HEK293 (cell line): ENCODE data around the gene FOXP1.

Experiments
- CTCF ChIA-PET: fragments of 350-600 bp; formaldehyde crosslinking; extraction: SDS; loops from one replicate; lab custom pipeline; 2021; ENCODE audit warnings: antibody characterized with exemption; lab: Yijun Ruan, JAX
- POLR2A ChIA-PET: fragments of 300-600 bp; formaldehyde crosslinking; extraction: SDS; loops from one replicate; lab custom pipeline; 2020; ENCODE audit warnings: antibody characterized with exemption, inconsistent platforms; lab: Yijun Ruan, JAX
- H3K27ac ChIP-seq: fragments of 200-500 bp; sonication (Bioruptor generic); 2 replicates; pipeline ENCODE4 v1.5.1; 2014; ENCODE audit warnings: low read depth, low read length, control low read depth, inconsistent platforms; ENCODE audit errors: extremely low read depth
- H3K36me3 ChIP-seq, 2 experiments: fragments of 200-500 bp in 1 of 2; sonication (Bioruptor generic) in 1 of 2; 1 replicate in 1 of 2; 2 replicates in 1 of 2; pipeline ENCODE4 v1.5.1; 2014 to 2017; ENCODE audit warnings: inconsistent platforms in 2 of 2, low read length in 2 of 2; ENCODE audit not compliant: control insufficient read depth in 2 of 2, insufficient read depth in 1 of 2
- H3K4me1 ChIP-seq: fragments of 200-500 bp; sonication (Bioruptor generic); 2 replicates; pipeline ENCODE4 v1.5.1; 2014; ENCODE audit warnings: mild to moderate bottlenecking, low read length, inconsistent platforms; ENCODE audit not compliant: control insufficient read depth, insufficient read depth
- H3K4me3 ChIP-seq: 2 replicates; pipeline ENCODE4 v1.5.1; 2011; ENCODE audit warnings: low read depth, mild to moderate bottlenecking, control low read depth, low read length, moderate library complexity
- H3K9me3 ChIP-seq: fragments of 200-500 bp; sonication (Bioruptor generic); 2 replicates; pipeline ENCODE4 v1.5.1; 2014; ENCODE audit warnings: low read depth, low read length, inconsistent platforms; ENCODE audit not compliant: control insufficient read depth, insufficient read depth
- FEZF1 ChIP-seq: fragments of 450-650 bp; formaldehyde crosslinking; IDR thresholded peaks from 2 replicates; pipeline ENCODE4 v1.5.1; 2016; ENCODE audit warnings: missing biosample characterization, missing genetic modification characterization
- GLI2 ChIP-seq: fragments of 450-650 bp; formaldehyde crosslinking; IDR thresholded peaks from 2 replicates; pipeline ENCODE4; 2017; ENCODE audit warnings: missing biosample characterization, missing genetic modification characterization, low read depth, borderline replicate concordance
- GLIS1 ChIP-seq: fragments of 450-650 bp; formaldehyde crosslinking; IDR thresholded peaks from 2 replicates; pipeline ENCODE4 v1.5.1; 2016; ENCODE audit warnings: missing biosample characterization, missing genetic modification characterization
- MYNN ChIP-seq: fragments of 450-650 bp; formaldehyde crosslinking; IDR thresholded peaks from 2 replicates; pipeline ENCODE4 v1.5.1; 2016; ENCODE audit warnings: missing biosample characterization, missing genetic modification characterization, borderline replicate concordance
- PRDM10 ChIP-seq: fragments of 450-650 bp; formaldehyde crosslinking; IDR thresholded peaks from 2 replicates; pipeline ENCODE4 v1.5.1; 2016; ENCODE audit warnings: missing biosample characterization, missing genetic modification characterization
- RBAK ChIP-seq: fragments of 450-650 bp; formaldehyde crosslinking; IDR thresholded peaks from 2 replicates; pipeline ENCODE4 v1.5.1; 2016; ENCODE audit warnings: missing biosample characterization, missing genetic modification characterization
- SCRT1 ChIP-seq: fragments of 450-650 bp; formaldehyde crosslinking; IDR thresholded peaks from 2 replicates; pipeline ENCODE4 v1.5.1; 2016; ENCODE audit warnings: missing biosample characterization, missing genetic modification characterization, borderline replicate concordance
- SCRT2 ChIP-seq: fragments of 450-650 bp; formaldehyde crosslinking; IDR thresholded peaks from 2 replicates; pipeline ENCODE4 v1.5.1; 2016; ENCODE audit warnings: missing biosample characterization, missing genetic modification characterization
- ZBTB21 ChIP-seq: fragments of 450-650 bp; formaldehyde crosslinking; IDR thresholded peaks from 2 replicates; pipeline ENCODE4 v1.5.1; 2017; ENCODE audit warnings: missing biosample characterization, missing genetic modification characterization
- ZBTB44 ChIP-seq: fragments of 450-650 bp; IDR thresholded peaks from 2 replicates; pipeline ENCODE4 v1.5.1; 2018; ENCODE audit warnings: missing biosample characterization, mild to moderate bottlenecking, missing genetic modification characterization
- ZFHX2 ChIP-seq: fragments of 450-650 bp; formaldehyde crosslinking; conservative IDR thresholded peaks from 2 replicates; pipeline ENCODE4 v1.5.1; 2016; ENCODE audit warnings: missing biosample characterization, missing genetic modification characterization
- ZNF114 ChIP-seq: fragments of 450-650 bp; formaldehyde crosslinking; IDR thresholded peaks from 2 replicates; pipeline ENCODE4 v1.5.0; 2017; ENCODE audit warnings: missing biosample characterization, missing genetic modification characterization
- ZNF138 ChIP-seq: fragments of 450-650 bp; formaldehyde crosslinking; IDR thresholded peaks from 2 replicates; pipeline ENCODE4 v1.5.1; 2016; ENCODE audit warnings: missing biosample characterization, missing genetic modification characterization, borderline replicate concordance
- ZNF184 ChIP-seq: fragments of 450-650 bp; IDR thresholded peaks from 2 replicates; pipeline ENCODE4 v1.5.1; 2018; ENCODE audit warnings: missing biosample characterization, mild to moderate bottlenecking, missing genetic modification characterization
- ZNF221 ChIP-seq: fragments of 450-650 bp; formaldehyde crosslinking; IDR thresholded peaks from 2 replicates; pipeline ENCODE4 v1.5.1; 2017; ENCODE audit warnings: missing biosample characterization, missing genetic modification characterization, borderline replicate concordance
- ZNF274 ChIP-seq, 2 experiments: fragments of 200-500 bp in 1 of 2; fragments of 450-650 bp in 1 of 2; sonication (Bioruptor generic) in 1 of 2; formaldehyde crosslinking in 1 of 2; IDR thresholded peaks; 2 replicates each; pipeline versions ENCODE4 v1.5.1 to v1.6.1; 2014 to 2016; ENCODE audit warnings: borderline replicate concordance in 1 of 2, inconsistent platforms in 1 of 2, low read length in 1 of 2, missing biosample characterization in 1 of 2, missing genetic modification characterization in 1 of 2
- ZNF398 ChIP-seq: fragments of 450-650 bp; formaldehyde crosslinking; IDR thresholded peaks from 2 replicates; pipeline ENCODE4 v1.5.1; 2017; ENCODE audit warnings: missing biosample characterization, missing genetic modification characterization
- ZNF48 ChIP-seq: fragments of 450-650 bp; formaldehyde crosslinking; IDR thresholded peaks from 2 replicates; pipeline ENCODE4 v1.5.1; 2016; ENCODE audit warnings: missing biosample characterization, missing genetic modification characterization
- ZNF548 ChIP-seq: fragments of 450-650 bp; formaldehyde crosslinking; IDR thresholded peaks from 2 replicates; pipeline ENCODE4 v1.5.1; 2016; ENCODE audit warnings: missing biosample characterization, missing genetic modification characterization
- ZNF571 ChIP-seq: fragments of 450-650 bp; formaldehyde crosslinking; IDR thresholded peaks from 2 replicates; pipeline ENCODE4 v1.5.0; 2017; ENCODE audit warnings: missing biosample characterization, missing genetic modification characterization
- ZNF626 ChIP-seq: fragments of 450-650 bp; sonication (Bioruptor Pico); formaldehyde crosslinking; IDR thresholded peaks from 2 replicates; pipeline ENCODE4 v1.5.1; 2018; ENCODE audit warnings: missing biosample characterization, missing genetic modification characterization, inconsistent platforms
- ZNF629 ChIP-seq: fragments of 450-650 bp; formaldehyde crosslinking; IDR thresholded peaks from 2 replicates; pipeline ENCODE4 v1.5.1; 2017; ENCODE audit warnings: missing biosample characterization, missing genetic modification characterization

Gene FOXP1

GRCh38 chr3:71428841-71429596, 154.5 kb downstream of the FOXP1 start (continued):
- TF ChIP-seq ZNF571 (tag by site-specific recombination) (no peak), GLI2 (tag by site-specific recombination) (no peak)

- Histone ChIP-seq H3K36me3 (no peaks in the 10 kb centered on the region; a peak in 1 of 3 replicates), H3K4me1 (peaks cover 8% of the 10 kb centered on the region), H3K4me3 (no peak overlapping the region), H3K9me3 (no peaks in the 10 kb centered on the region), H3K27ac (no peak overlapping the region)
- ChIA-PET CTCF (interaction anchor here (0.6 to 1.5 kb wide), 4 partner anchors 28 to 710 kb away, joined by 3 to 18 read pairs (median 4); no protein-coding TSS in a partner anchor), POLR2A (no interaction called here)
- TF ChIP-seq ZNF138 (no peak), GLI2 (tag by site-specific recombination) (no peak), PRDM10 (tag by site-specific recombination) (no peak), FEZF1 (tag by site-specific recombination) (no peak), SCRT1 (tag by site-specific recombination) (no peak), ZNF274 (IDR thresholded peaks at IDR 0.05; ENCODE audit: low read length) (no peak), ZNF274 (tag by site-specific recombination; IDR thresholded peaks at IDR 0.05; ENCODE audit: borderline replicate concordance) (no peak)
Observed at GRCh38 chr3:71425491-71426071, 157.9 kb downstream of the FOXP1 start.

- peaks cover 6% of the 10 kb centered on the region; the same call in 1 of the 2 replicates for H3K4me1 ChIP-seq
- POLR2A ChIA-PET, result interaction anchor here (1.3 kb wide), 1 partner anchor 159 kb away, joined by 5 read pairs; no protein-coding TSS in a partner anchor
- peak; percentile 64 for TF ChIP-seq GLIS1
- no peak; the same call in 1 of the 2 replicates for TF ChIP-seq SCRT2 (tag by site-specific recombination)
- TF ChIP-seq ZBTB44, result no peak
- TF ChIP-seq ZNF571 (tag by site-specific recombination), result no peak
- no peak for TF ChIP-seq MYNN (tag by site-specific recombination)
- TF ChIP-seq ZNF138, result no peak
- no peak for TF ChIP-seq RBAK (tag by site-specific recombination)
- no peak for TF ChIP-seq ZBTB21 (tag by site-specific recombination)
- no peak for TF ChIP-seq ZNF114 (tag by site-specific recombination)
- TF ChIP-seq ZNF626 (tag by site-specific recombination), result no peak
- no peak for TF ChIP-seq ZFHX2 (tag by site-specific recombination)
- TF ChIP-seq ZNF629 (tag by site-specific recombination), result no peak
- TF ChIP-seq ZNF48 (tag by site-specific recombination), result no peak
- no peak for TF ChIP-seq ZNF548 (tag by site-specific recombination)
- TF ChIP-seq ZNF184, result no peak
- TF ChIP-seq ZNF221 (tag by site-specific recombination), result no peak
- TF ChIP-seq ZNF398, result no peak
Observed at GRCh38 chr3:71423151-71423906, 160.2 kb downstream of the FOXP1 start.

More at GRCh38 chr3:71423151-71423906, 160.2 kb downstream of the FOXP1 start:
- Histone ChIP-seq H3K36me3 (no peaks in the 10 kb centered on the region; a peak in 1 of 3 replicates), H3K27ac (peak overlapping the region; percentile 34; the same call in 1 of the 2 replicates), H3K4me3 (no peak overlapping the region), H3K9me3 (no peaks in the 10 kb centered on the region)
- CTCF ChIA-PET, result interaction anchor here (0.6 to 0.8 kb wide), 3 partner anchors 27 to 1208 kb away, joined by 3 to 4 read pairs (median 4); no protein-coding TSS in a partner anchor
